HuH-7.5 (cell line): ENCODE data around the gene CACNA2D4.

Experiments
- DNase-seq: peaks from one replicate; pipeline ENCODE4 v3.0.0; 2011; ENCODE audit warnings: low spot score

The CACNA2D4 gene

DNA sequence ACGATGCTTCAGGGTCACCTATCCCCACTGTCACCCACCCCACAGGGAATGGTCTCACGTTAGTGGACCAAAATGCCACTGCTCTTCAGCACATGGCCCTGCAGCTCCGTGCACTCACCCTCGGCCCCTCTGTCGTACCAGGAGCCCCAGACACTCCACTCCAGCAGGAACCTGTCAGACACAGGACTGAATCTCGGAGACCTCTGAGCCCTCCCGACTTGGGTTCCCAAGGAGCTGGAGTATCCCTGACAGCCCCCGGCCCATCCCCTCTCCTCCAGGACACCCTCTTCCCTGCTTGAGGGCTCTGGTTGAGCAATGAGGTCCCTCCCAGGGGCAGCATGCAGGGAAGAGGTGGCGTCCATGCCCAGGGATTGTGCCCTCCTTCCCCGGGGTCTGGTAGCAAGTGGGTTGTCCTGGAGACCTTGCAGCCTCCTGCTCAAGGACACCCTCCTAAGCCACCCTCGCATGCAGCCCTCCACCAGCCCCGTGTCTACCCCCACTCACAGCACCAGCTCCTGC is 118.5 kb downstream of the CACNA2D4 start:
- no peak for DNase-seq

DNA sequence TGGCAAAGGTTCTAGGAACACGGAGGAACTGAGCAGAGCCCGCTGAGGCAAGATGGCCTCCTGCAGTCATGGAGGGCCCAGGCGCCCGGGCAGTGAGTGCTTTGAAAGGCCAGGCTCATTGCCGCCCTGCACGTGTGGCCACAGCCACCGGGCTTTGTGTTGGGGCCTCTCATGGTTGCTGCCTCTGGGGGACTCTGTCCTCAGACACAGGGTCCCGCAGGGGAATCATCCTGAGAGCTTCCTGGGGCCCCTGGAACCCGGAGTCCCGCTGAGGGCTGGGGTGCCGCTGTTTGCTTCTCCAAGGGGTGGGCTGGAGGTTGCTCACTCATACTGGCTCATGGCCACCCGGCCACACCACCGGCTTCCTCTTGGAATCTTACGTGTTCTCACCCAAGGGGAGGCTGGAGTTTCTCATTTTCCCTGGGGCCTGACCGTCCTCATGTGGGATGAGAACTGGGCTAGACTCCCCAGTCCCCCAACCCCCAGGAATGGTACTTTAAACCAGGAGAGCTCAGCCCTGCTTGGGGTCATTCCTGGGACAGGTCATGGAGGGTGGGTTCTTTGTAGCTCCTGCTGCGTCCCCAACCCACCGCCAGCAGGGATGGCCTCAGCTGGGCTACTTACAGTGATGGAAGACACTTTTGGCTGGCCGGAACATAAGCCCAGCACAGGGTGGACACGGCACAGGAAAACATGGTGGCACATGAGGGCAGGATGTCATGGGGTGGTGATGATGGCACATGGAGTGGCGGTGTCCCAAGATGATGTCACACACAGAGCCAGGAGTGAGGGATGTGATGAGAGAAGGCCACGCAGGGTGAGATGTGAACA is 119.2 kb downstream of the CACNA2D4 start:
- no peak for DNase-seq

DNA sequence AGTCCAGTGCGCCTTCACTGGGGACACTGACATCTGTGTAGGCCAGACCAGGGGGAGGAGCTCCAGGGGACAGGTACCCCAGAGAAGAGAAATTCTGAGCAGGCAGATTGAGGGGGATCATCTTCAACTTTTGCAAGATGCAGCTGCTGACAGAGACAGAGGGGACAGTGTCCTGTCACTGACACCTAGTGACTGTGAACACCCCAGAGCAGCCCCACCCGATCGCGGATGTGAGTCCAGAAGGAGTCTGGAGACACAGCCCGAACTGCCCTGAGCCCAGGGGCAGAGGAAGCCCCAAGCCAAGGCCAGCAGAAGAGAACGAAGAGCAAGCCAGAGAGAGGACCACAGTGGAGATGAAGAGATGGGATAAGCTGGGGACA is 119.8 kb downstream of the CACNA2D4 start:
- DNase-seq: no peak

DNA sequence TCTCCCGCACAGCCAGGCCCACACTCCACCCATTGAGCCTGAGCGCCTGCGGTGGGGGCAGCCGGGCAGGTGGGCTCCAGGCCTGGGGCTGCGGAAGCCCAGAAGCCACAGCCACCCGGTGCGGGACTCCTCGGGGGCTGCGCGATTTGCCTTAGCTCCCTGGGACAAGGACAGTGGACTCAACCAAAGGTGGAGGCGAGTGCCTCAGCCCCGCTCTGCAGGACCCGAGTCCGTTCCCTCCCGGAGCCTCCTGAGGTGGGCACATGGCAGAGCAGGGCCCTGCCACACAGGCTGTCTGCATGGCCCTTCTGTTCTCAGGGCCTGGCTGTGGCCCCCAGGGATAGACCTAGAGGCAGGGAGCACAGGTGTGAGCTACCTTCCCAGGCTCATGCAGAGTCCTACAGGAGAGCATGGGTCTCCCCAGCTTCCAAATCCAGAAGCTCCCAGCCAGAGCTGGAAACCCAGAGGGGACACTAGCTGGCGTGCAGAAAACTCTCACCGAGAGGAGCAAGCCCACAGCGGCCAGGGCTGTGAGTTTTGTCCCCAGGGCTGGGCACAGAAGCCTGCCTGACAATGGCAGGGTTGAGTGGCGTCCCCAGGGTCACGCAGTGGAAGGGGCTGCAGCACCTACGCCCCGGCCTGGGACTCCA is 120.3 kb downstream of the CACNA2D4 start:
- no peak for DNase-seq

DNA sequence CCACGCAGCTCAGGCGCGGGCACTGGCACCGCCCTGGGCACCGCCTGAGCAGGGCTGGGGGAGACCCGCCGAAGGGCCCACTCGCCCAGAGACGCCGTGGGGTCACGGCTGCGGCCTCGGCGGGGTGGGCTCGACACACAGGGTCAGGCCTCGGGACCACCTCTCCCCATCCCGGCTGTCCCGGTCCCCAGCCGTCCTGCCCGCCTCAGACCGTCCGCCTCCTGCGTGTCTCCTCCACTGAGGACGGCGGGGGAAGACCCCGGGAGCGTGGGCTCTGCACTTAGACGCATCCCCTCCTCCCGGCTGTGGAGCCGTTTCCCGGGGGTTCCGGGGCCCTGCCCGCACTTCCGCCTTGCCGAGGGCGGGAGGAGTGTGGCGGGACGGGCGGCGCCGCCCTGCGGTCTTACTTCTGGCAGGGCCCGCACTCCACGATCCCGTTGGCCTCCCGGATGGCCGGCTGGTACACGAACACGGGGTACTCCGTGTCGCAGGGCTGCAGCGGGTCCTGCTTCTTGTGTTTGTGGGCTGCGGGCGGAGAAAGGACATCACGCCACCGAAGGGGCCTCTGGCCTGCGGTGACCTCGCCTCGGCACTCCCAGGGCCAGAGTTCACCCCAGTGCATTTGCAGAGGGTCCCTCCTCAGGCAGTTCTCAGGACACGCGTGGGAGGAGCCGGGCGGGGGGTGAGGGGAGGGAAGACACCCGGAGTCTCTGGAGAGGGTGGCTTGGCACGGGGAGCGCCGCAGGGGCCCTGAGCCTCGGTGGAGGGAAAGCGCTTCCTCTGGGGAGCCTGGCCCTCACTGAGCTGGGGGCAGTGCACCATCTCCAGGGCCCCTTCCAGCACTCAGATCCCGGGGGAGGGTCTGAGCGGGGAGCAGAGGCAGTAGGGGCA is 121.2 kb downstream of the CACNA2D4 start:
- DNase-seq: no peak

DNA sequence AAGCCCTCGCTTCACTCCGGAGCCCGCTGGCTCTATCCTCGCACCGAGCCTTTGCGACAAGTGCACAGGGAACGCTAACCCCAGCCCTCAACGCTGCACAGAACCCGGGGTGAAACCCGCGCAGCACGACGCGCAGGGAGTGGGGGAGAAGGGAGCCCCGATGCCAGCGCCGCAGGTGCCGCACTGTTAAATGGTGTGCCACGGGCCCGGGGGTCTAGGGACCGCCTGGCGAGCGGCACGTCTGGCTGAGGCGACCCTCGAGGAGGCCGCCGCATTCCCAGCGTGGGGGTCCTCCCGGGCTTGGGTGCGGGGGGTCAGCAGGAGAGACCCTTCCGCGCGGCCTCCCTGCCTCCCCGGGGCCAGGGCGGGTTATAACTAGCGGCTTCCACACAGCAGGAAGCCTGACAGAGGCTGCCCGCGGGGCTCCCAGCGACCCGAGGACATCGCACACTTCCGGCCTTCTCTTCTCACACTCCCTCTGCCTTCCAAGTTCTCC is 121.9 kb downstream of the CACNA2D4 start:
- DNase-seq: no peak

DNA sequence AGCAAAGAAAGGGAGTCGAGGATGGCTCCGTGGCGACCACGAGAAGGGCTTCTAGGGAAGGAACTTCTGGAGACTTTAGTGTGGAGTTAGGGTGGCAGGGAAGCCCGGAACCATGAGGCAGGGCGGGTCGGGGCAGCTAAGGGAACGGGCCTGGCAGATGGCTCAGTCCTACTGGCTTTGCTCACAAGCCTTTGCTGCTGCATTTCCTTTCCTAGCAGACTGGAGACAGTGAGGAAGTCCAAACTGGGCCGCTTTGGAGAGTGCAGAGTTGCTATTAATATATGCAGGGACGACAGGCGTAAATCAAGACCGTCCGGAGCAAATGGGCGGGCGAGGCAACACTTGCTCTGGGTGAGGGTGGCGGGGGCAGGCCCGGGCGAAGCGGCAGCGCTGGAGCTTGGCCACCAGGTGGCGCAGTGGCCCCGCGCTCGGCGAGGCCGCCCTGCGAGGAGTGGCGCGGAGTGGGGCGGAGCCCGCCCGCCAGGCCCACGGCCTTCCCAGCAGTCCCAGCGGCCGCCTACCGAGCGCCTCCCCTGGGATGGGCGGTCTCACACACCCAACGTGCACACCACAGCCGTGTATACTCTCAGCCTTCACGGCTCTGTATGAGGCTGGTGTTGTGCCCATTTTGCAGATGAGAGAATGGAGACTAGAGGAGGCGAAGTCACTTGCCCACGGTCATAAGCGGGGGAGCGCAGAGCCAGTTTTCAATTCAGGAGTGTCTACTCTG is 122.5 kb downstream of the CACNA2D4 start:
- DNase-seq: peak; percentile 91

DNA sequence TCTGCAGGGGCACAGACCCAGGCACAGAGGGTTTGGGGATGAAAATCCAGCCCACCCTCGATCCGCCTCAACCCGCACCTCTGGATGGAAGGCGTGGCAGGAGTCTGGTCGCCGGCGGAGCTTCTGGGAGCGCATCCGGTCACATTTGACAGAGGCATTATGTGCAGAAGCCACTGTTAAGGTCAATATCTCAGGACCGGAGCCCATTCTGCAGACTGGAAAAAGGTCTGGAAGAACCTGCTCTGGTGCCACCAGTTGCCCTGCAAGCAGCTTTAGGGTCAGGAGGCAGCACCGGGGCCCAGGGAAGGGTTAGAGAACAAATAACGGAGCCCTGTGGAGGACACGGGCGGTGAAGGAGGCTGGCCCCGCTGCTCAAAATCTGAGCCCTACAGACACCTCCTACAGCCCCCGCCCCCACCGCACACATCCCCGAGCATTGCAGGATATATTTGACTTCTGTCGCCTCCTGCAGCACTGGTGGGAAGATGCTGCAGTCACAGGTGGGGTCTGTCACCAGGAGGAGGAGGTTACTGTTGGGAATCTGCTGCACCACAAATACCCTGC is 123.1 kb downstream of the CACNA2D4 start:
- no peak for DNase-seq

DNA sequence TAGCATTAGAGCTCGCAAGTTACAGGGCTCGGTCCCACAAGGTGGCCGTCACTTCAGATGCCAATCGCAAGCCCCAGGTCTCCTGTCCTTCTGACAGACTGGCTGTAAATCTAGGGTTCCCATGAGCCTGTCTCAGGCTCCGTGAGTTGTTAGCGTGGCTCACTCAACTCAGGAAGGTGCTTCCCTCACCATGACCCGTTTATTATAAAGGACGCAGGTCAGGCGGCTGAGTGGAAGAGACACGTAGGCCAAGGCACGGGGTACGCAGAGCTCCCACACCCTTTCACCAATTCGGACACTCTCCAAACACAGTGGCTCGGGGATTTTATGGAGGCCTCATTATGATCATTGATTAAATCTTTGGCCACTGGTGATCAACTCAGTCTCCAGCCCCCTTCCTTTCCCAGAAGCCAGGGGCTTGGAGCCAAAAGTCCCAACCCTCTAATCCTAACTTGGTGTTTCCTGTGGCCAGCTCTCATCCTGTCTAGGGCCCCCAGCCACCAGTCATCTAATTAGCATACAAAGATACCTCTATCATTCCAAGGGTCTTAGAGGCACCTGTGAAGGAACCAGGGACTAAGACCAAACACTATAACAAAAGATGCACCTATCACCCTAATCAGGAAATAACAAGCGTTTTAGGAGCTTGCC is 123.9 kb downstream of the CACNA2D4 start:
- no peak for DNase-seq

DNA sequence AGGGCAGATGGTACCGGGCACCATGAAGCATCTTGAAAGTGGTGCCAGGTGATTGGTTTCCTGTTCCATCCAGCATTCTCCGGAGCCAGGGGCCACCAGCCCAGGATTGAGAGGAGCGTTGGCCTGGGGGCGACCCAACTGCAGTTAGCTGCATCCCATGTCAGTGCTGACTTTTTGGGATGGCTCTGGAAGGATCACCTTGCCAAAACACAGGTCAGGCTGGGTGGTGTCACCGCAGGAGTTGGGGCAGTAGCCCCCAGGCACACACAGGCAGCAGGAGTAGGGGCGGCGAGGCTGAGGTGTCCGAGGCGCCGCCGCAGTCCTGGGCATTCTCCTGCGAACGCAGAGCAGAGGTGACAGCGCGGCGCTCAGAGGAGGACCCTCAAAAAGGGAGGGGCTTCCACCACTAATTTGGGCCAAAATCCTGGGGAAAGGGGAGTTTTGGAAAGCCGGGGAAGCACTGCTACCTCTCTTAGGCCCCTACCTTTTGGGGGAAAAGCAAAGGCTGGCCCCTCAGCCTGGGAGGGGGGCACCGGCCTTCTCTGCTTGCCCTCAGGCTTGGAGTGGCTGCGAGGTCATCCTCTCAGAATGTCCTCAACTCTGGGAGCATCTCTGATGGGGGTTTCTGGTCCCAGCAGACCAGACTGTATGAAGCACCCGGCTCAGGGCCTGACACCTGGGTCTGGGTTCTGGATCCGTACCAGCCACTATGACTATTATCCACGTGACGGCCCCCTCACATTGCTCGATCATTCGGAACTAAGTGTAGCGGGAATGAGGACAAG is 124.8 kb downstream of the CACNA2D4 start:
- DNase-seq: no peak

DNA sequence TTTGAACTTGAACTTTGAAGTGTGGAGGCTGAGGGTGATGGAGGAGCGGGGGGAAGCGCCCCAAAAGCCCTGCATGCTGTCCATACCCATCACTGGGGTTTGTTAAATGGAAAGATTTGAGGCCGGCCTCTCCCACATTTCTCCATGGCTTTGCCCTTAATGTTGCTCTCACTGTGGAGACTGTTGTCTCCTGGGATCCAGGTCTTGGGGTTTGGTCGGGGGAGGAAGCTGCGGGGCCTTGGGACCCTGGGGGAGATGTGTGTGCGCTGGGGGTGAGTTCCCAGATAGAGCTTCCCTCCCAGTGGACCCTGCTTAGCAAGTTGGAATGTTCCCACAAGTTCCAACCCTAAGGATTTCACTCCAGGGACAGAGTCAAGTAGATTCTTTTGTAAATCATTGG is 126.0 kb downstream of the CACNA2D4 start:
- DNase-seq: no peak

DNA sequence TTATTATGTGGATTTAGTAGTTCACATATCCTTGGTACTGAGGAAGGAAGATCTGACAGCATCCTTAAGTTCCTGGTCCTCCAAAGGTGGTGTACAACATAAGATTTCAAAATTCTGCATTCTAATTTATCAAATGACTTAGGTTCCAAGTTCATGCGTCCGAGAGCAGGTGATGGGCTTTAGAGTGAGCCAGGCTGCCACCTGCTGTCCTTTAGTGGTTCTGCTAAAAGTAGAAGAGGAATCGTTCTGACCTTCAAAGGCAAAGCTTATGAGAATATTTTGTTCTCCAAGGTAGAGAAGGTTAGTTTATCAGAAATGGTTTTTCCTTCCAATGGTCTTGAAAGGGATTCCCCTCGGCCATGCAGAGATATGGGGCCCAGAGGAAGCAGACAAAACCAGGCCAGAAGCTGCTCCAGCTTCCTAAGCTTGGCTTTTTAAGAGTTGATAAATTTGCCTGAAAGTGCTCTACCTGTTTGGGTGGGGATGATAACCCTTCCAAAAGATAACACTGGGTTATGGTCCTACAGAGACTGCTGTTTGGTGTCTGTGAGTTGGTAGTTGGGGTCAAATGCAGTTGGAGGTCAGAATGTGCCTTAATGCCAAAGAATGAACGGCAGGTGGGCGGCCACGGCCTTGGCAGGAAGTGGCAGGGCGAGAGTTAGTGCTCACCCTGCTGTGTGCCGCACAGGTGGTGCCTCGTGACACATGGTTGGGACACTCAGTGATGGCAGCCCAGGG is 127.2 kb downstream of the CACNA2D4 start:
- peak; percentile 74 for DNase-seq

DNA sequence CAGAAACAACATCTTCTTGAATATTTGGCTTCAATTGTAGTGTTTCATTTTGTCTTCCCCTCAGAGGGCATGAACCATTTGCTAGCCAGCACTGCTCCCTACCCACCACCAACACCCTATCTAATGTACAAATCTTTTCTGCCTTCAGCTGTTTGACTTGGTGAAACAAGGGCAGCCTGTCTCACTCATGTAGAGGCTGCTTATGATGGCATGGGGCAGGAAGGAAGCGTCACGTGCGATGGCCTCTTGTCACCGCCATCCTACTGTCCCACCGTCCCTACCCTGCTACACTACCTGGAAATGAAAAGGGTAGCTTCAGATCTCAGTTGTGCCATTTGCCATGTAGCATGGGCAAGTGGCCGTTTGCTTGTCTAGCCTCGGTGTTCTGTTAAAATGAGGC is 128.0 kb downstream of the CACNA2D4 start:
- DNase-seq: no peak

DNA sequence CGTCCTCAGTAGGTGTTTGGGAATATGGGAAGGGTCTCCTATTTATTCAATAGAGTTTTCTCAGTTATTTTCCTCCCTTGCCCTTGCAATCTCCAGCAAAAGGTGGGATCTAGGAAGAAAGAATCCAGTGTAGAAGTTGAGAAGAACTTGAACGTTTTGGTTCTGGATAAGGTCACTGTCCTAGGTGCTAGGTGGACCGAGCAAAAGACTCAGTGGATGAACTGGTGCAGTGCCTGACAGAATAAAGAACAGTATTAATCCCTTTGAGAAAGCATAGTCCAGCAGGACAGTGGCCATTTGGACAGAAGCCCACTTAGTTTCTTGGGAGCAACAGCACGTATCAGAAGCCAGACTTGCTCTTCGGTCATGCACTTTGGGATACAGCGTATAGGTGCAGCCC is 130.7 kb downstream of the CACNA2D4 start:
- DNase-seq: no peak

DNA sequence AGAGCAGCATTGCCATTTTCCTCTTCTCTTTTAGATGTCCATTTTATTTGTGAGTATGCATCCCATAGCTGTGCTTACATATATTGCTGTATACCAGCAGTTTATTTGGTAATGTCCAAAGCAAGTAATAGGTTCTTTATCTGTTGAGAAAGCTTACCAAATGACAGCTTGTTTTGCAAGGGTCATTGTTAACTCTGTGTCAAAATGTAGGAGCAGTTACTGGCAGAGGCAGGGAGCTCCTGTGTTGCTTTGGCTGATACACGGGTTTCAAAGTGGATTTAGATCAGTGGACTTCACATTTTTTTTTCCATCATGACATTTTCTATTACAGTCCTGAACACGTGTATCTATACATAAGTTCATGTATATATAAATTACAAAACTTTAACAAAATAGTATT is 136.2 kb downstream of the CACNA2D4 start:
- no peak for DNase-seq

DNA sequence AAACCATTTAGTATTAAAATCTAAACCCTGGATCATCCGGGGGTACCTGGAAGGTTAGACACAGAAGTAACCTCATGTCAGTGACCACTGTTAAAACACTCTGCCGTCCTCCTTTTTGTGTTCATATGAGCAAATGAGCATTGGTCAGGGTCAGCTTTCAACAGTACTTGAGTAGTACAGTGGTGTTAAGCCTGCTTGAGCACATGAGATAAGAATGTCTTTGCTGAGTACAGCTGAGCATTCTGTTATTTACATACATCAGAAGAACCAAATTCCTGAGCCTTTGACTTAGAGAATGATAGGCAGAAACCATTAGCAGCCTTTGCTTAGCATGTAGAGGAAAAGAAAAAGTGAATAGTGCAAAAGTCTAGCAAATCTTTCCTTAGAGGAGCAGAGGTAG is 136.7 kb downstream of the CACNA2D4 start:
- DNase-seq: no peak

DNA sequence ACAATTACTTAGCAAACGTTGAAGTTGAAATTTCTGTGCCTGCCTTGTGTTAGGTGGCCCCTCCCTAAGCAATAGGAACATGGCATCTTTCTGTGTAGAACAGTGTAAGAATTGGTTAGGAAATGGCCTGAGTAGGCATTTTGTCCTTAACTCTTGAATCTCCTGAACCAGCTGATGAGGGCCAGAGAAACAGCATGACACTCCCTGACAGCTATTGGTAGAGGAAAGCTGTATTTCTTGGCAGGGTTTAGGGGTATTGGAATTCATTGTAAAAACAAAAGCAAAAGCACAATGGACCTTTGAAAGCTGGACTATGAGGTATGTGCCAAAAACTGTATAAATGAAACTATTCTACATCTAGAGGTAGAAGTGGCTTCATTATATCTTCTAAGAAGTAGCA is 138.7 kb downstream of the CACNA2D4 start:
- no peak for DNase-seq

DNA sequence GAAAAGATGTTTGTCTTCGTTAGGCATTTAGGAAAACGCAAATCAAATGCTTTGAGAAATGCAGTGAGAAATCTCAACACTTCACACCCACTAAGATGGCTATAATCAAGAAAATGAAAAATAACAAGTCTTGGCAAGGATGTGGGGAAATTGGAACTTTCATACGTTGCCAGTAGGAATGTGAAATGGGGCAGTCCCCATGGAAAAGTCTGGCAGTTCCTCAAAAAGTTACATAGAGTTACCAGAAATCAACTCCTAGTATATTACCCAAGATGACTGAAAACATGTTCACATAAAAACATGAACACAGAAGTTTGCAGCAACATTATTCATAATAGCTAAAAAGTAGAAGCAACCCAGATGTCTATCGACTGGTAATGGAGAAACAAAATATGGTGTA is 139.5 kb downstream of the CACNA2D4 start:
- no peak for DNase-seq

DNA sequence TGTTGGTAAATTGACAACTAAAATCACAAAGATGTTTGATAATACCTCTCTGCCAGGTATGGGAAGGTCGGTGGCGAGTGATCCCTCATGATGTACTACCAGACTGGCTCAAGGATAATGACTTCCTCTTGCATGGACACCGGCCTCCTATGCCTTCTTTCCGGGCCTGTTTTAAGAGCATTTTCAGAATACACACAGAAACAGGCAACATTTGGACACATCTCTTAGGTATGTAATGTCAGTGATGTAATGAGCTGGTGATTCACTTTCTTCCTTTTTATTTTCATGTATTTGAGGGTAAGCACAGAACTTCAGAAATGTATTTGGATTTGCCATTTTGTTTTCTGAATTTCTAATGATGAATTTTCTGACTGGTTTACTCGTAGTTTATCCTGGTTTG is 140.7 kb downstream of the CACNA2D4 start:
- DNase-seq: no peak
